ENCODE results near the gene RARRES2.

Gene RARRES2

GRCh38 chr7:150361807-150362621, 20.6 kb upstream of the RARRES2 start:
- Histone ChIP-seq H3K27me3 (ENCODE audit: insufficient read depth, poor library complexity, severe bottlenecking) (no peaks in the 10 kb centered on the region), H3K27ac (replicated peaks) (no peak overlapping the region), H3K4me3 (replicated peaks; ENCODE audit: insufficient read depth, low read length) (no peak overlapping the region)
- TF ChIP-seq CTCF (IDR thresholded peaks at IDR 0.05; ENCODE audit: insufficient read depth, low read length) (no peak), SPI1 (IDR thresholded peaks at IDR 0.05; ENCODE audit: borderline replicate concordance, low read depth) (no peak), REST (IDR thresholded peaks at IDR 0.05; ENCODE audit: insufficient replicate concordance, low read depth) (no peak), POLR2AphosphoS5 (IDR thresholded peaks at IDR 0.05; ENCODE audit: low read depth) (no peak), GABPA (IDR thresholded peaks at IDR 0.05; ENCODE audit: low read depth) (no peak)
- DNase-seq (ENCODE audit: low read depth in 1 of 2, low spot score in 1 of 2): no peak

- no peaks in the 10 kb centered on the region for H3K27me3 ChIP-seq (ENCODE audit: insufficient read depth, poor library complexity, severe bottlenecking)
- no peak for DNase-seq (ENCODE audit: low read depth in 1 of 2, low spot score in 1 of 2)
- no peak overlapping the region for H3K27ac ChIP-seq (replicated peaks)
- no peak overlapping the region for H3K4me3 ChIP-seq (replicated peaks; ENCODE audit: insufficient read depth, low read length)
- TF ChIP-seq POLR2AphosphoS5 (IDR thresholded peaks at IDR 0.05; ENCODE audit: low read depth): no peak
- no peak for TF ChIP-seq GABPA (IDR thresholded peaks at IDR 0.05; ENCODE audit: low read depth)
- TF ChIP-seq SPI1 (IDR thresholded peaks at IDR 0.05; ENCODE audit: borderline replicate concordance, low read depth): no peak
- TF ChIP-seq REST (IDR thresholded peaks at IDR 0.05; ENCODE audit: insufficient replicate concordance, low read depth): no peak
Observed at GRCh38 chr7:150361402-150361801, 20.0 kb upstream of the RARRES2 start.

- no peak for DNase-seq (ENCODE audit: low read depth in 1 of 2, low spot score in 1 of 2)
- Histone ChIP-seq H3K4me3 (replicated peaks; ENCODE audit: insufficient read depth, low read length) (no peak overlapping the region), H3K27ac (replicated peaks) (no peak overlapping the region), H3K27me3 (ENCODE audit: insufficient read depth, poor library complexity, severe bottlenecking) (no peaks in the 10 kb centered on the region)
- TF ChIP-seq SPI1 (IDR thresholded peaks at IDR 0.05; ENCODE audit: borderline replicate concordance, low read depth) (no peak), GABPA (IDR thresholded peaks at IDR 0.05; ENCODE audit: low read depth) (no peak)
Observed at GRCh38 chr7:150360363-150361058, 19.1 kb upstream of the RARRES2 start.

- H3K4me3 ChIP-seq (replicated peaks; ENCODE audit: insufficient read depth, low read length): no peak overlapping the region
- no peak overlapping the region for H3K27ac ChIP-seq (replicated peaks)
- no peak for DNase-seq (ENCODE audit: low read depth in 1 of 2, low spot score in 1 of 2)
- H3K27me3 ChIP-seq (ENCODE audit: insufficient read depth, poor library complexity, severe bottlenecking): no peaks in the 10 kb centered on the region
- TF ChIP-seq POLR2AphosphoS5 (IDR thresholded peaks at IDR 0.05; ENCODE audit: low read depth): no peak
- no peak for TF ChIP-seq GABPA (IDR thresholded peaks at IDR 0.05; ENCODE audit: low read depth)
- no peak for TF ChIP-seq SPI1 (IDR thresholded peaks at IDR 0.05; ENCODE audit: borderline replicate concordance, low read depth)
- TF ChIP-seq CTCF (IDR thresholded peaks at IDR 0.05; ENCODE audit: insufficient read depth, low read length): no peak
- TF ChIP-seq REST (IDR thresholded peaks at IDR 0.05; ENCODE audit: insufficient replicate concordance, low read depth): no peak
Observed at GRCh38 chr7:150359622-150360362, 18.4 kb upstream of the RARRES2 start.

Measured in HL-60 (cell line).